ENCODE measurements around the gene RFNG.

GRCh38 chr17:81999976-82000802, 51.4 kb downstream of the RFNG start:
- TF ChIP-seq CTCF (IDR thresholded peaks at IDR 0.05; ENCODE audit: insufficient read depth, low read length) (no peak), REST (IDR thresholded peaks at IDR 0.05; ENCODE audit: insufficient replicate concordance, low read depth) (no peak)
